ENCODE data around the gene CNDP1.

The CNDP1 gene, protein sequence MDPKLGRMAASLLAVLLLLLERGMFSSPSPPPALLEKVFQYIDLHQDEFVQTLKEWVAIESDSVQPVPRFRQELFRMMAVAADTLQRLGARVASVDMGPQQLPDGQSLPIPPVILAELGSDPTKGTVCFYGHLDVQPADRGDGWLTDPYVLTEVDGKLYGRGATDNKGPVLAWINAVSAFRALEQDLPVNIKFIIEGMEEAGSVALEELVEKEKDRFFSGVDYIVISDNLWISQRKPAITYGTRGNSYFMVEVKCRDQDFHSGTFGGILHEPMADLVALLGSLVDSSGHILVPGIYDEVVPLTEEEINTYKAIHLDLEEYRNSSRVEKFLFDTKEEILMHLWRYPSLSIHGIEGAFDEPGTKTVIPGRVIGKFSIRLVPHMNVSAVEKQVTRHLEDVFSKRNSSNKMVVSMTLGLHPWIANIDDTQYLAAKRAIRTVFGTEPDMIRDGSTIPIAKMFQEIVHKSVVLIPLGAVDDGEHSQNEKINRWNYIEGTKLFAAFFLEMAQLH

DNA sequence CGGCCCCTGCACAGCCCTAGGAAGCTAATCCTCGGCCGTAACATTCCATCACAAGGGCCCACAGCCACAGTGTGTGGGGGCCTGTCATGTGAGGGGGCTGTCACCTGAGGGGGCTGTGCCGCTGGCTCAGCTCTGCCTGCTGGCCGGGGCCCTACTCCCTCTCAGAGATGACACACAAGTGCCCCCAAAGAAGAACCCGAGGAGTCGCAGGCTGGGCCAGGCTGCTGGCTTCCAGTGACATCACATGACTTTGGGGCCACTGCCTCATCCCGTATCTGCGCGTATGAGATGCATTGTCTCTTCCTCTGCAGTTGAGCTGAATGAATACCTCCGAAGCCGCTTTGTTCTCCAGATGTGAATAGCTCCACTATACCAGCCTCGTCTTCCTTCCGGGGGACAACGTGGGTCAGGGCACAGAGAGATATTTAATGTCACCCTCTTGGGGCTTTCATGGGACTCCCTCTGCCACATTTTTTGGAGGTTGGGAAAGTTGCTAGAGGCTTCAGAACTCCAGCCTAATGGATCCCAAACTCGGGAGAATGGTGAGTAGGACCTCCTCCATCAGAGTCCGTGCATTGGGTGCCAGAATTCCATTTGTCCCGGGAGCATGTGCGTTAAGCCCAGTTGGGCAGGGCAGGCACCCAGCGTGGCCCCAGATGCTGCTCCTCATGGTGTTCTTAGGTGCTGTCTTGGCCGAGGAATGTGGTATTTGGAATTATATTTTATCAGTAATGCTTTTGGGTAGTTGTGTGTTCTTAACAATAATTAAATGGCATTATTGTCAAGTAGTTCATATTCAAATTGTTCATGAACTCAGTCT is at the start of gene CNDP1:
TSS of gene CNDP1 (plus strand) at position 351 of the 820 bp plus-strand sequence. CDS start at position 519, 168 bp downstream.
- H3K4me3 ChIP-seq (ENCODE audit: low read depth, low read length): no peak within 1 kb of the TSS
- no peak for DNase-seq (ENCODE audit: low read depth)
- TF ChIP-seq, protein P1, sequence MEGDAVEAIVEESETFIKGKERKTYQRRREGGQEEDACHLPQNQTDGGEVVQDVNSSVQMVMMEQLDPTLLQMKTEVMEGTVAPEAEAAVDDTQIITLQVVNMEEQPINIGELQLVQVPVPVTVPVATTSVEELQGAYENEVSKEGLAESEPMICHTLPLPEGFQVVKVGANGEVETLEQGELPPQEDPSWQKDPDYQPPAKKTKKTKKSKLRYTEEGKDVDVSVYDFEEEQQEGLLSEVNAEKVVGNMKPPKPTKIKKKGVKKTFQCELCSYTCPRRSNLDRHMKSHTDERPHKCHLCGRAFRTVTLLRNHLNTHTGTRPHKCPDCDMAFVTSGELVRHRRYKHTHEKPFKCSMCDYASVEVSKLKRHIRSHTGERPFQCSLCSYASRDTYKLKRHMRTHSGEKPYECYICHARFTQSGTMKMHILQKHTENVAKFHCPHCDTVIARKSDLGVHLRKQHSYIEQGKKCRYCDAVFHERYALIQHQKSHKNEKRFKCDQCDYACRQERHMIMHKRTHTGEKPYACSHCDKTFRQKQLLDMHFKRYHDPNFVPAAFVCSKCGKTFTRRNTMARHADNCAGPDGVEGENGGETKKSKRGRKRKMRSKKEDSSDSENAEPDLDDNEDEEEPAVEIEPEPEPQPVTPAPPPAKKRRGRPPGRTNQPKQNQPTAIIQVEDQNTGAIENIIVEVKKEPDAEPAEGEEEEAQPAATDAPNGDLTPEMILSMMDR (IDR thresholded peaks at IDR 0.05; ENCODE audit: insufficient read depth, low read depth, low read length, missing control alignments): no peak

DNA sequence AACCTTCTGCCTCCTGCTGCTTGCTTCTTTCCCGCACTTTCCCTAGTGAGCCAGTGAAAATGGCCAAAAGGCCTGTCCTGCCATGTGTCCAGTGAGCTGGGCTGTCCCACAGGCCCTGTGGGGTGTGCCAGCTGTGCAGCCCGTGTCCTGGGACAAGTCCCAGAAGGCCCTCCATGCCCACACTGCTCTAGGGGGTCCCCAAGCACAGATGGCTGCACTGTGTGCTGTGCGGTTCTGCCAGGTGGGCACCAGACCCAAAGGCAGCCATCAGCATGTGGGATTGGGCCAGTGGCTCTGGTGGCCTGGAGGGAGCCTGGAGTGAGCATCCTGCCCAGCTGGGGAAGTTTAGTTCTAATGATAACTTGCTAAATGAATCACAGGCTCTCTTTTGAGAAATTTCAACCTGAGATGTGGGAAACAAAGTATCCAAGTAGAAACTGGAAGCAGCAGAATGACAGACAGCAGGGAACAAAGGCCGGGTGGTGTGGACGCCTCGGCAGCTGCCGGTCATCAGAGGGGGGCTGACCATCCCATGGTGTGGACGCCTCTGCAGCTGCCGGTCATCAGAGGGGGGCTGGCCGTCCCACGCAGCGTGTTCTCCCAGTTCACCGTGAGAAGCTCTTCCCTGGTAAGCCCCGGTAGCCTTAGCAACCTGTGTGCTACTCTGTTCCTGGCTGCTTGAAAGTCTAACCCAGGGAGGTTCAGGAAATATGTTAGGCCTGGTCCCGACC is 48.0 kb upstream of the CNDP1 start:
- TF ChIP-seq, protein P1 (IDR thresholded peaks at IDR 0.05; ENCODE audit: insufficient read depth, low read depth, low read length, missing control alignments): no peak
- H3K4me3 ChIP-seq (ENCODE audit: low read depth, low read length): no peak overlapping the region
- DNase-seq (ENCODE audit: low read depth): no peak

DNA sequence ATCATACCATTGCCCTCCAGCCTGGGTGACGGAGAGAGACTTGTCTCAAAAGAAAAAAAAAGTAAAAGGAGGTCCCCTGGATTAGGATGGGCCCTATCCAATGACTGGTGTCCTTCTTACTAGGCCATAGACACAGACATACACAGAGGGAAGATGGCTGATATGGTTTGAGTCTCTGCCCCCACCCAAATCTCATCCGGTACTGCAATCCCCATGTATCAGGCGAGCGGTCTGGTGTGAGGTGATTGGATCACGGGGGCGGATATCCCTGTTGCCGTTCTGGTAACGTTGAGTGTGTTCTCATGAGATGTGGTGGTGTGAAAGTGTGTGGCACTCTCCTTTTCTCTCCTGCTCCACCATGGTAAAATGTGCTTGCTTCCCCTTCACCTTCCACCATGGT is 45.9 kb upstream of the CNDP1 start:
- TF ChIP-seq, protein P1 (IDR thresholded peaks at IDR 0.05; ENCODE audit: insufficient read depth, low read depth, low read length, missing control alignments): no peak
- H3K4me3 ChIP-seq (ENCODE audit: low read depth, low read length): no peak overlapping the region
- DNase-seq (ENCODE audit: low read depth): no peak

DNA sequence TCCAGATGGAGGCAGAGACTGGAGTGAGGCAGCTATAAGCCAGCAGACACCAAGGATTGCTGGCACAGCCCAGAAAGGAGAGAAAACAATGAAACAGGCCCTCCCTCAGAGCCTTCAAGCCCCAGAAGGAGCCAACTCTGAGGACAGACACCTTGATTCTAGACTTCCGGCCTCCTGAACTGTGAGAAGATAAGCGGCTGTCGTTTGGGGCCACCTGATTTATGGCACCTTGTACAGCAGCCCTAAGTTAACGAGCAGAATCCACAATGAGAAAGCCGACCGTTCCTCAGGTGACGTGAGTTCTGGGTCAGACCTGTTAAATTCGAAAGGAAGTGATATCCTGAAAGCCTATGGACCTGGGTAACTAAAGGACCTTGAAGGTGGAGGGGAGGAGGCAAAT is 45.4 kb upstream of the CNDP1 start:
- TF ChIP-seq, protein P1 (IDR thresholded peaks at IDR 0.05; ENCODE audit: insufficient read depth, low read depth, low read length, missing control alignments): no peak
- no peak overlapping the region for H3K4me3 ChIP-seq (ENCODE audit: low read depth, low read length)
- DNase-seq (ENCODE audit: low read depth): no peak

DNA sequence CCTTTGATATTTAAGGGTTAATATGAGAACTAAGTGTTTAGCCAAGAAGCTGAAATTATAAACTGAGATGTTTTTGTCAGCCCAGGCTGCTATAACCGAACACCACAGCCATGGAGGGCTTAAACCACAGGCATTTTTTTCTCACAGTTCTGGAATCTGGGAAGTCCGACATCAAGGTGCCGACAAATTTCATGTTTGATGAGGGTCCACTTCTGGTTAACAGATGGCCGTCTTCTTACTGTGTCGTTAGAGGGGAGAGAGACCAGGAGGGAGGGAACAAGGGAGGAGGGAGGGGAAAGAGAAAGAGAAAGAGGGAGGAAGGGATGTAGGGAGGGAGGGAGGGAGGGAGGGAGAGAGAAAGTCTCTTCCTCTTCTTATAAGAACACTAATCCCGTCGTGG is 44.6 kb upstream of the CNDP1 start:
- DNase-seq (ENCODE audit: low read depth): no peak
- TF ChIP-seq, protein P1 (IDR thresholded peaks at IDR 0.05; ENCODE audit: insufficient read depth, low read depth, low read length, missing control alignments): no peak
- no peak overlapping the region for H3K4me3 ChIP-seq (ENCODE audit: low read depth, low read length)

DNA sequence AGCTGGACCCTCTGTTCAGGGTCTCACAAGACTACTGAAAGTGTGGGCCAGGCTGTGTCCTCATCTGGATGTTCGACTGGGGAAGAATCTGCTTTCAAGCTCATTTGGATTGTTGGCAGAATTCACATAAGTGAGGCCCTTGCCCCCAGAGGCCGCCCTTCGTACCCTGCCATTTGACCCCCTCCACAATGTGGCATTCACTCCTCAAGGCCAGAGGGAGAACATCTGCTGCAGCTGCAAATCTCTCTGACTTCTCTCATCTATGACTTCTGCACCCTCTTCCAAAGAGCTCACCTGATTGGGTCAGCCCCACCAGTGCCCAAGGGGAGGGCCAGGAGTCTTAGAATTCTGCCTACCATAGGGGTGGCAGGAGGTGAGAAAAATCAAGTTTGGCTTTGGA is 42.0 kb upstream of the CNDP1 start:
- TF ChIP-seq, protein P1 (IDR thresholded peaks at IDR 0.05; ENCODE audit: insufficient read depth, low read depth, low read length, missing control alignments): no peak
- no peak for DNase-seq (ENCODE audit: low read depth)
- no peak overlapping the region for H3K4me3 ChIP-seq (ENCODE audit: low read depth, low read length)
